ENCODE results near the gene NRG2. TPM values are rescaled to one million over a fixed set of nuclear protein-coding genes. Genes with fewer than 3 reads are reported as not detected.

The NRG2 gene
- polyA plus RNA-seq, 1 of the 3 experiments (the other 2 are of a cell fraction), result 3.7 TPM

- Histone ChIP-seq H3K9me3 (no peaks in the 10 kb centered on the region), H4K20me1 (ENCODE audit: insufficient read depth) (no peaks in the 10 kb centered on the region)
- CTCF ChIA-PET, result interaction anchor here (1.2 kb wide), 1 partner anchor 63 kb away, joined by 4 read pairs; no protein-coding TSS in a partner anchor
These were observed 10.8 kb downstream of the NRG2 start for GRCh38 chr5:140032296-140032695.

GRCh38 chr5:140027807-140028206 lies 15.3 kb downstream of the NRG2 start:
- Histone ChIP-seq H3K27ac (ENCODE audit: low read depth in 2 of 2, low read length in 1 of 2) (no peak overlapping the region), H4K20me1 (ENCODE audit: insufficient read depth) (no peaks in the 10 kb centered on the region), H3F3A (replicated peaks; ENCODE audit: insufficient read depth) (no peaks in the 10 kb centered on the region), H2AFZ (ENCODE audit: low read depth) (no peak overlapping the region), H3K79me2 (ENCODE audit: insufficient read depth) (no peaks in the 10 kb centered on the region), H3K4me3 (ENCODE audit: low read depth in 2 of 2, low read length in 1 of 2) (no peak overlapping the region), H3K36me3 (replicated peaks in 1 of 2; ENCODE audit: control insufficient read depth in 1 of 2, insufficient read depth in 2 of 2, low read length in 1 of 2) (no peaks in the 10 kb centered on the region), H3K27me3 (ENCODE audit: insufficient read depth) (no peaks in the 10 kb centered on the region), H3K9me3 (no peaks in the 10 kb centered on the region), H3K9me2 (no peaks in the 10 kb centered on the region), H3K9ac (no peak overlapping the region), H3K4me2 (no peak overlapping the region), H3K4me1 (ENCODE audit: control insufficient read depth in 1 of 2, insufficient read depth in 2 of 2, low read depth in 1 of 2, low read length in 1 of 2) (peaks cover 0 to 8% of the 10 kb centered on the region in 2 experiments; a peak in 1 of 4 replicates)
- TF ChIP-seq GATA2 (CRISPR knock-in tag; IDR thresholded peaks at IDR 0.05), result no peak
- TF ChIP-seq TCF12 (IDR thresholded peaks at IDR 0.05), result no peak
- no peak for TF ChIP-seq ZBTB33 (IDR thresholded peaks at IDR 0.05; ENCODE audit: borderline replicate concordance, low read depth)
- no peak for TF ChIP-seq GABPA (IDR thresholded peaks at IDR 0.05; ENCODE audit: low read depth)
- TF ChIP-seq TEAD4 (IDR thresholded peaks at IDR 0.05; ENCODE audit: borderline replicate concordance, insufficient read depth), result no peak
- TF ChIP-seq NRF1 (IDR thresholded peaks at IDR 0.05; ENCODE audit: low read depth, low read length), result no peak
- TF ChIP-seq EZH2phosphoT487 (IDR thresholded peaks at IDR 0.05; ENCODE audit: borderline replicate concordance, low read depth), result no peak
- no peak for TF ChIP-seq SMC3 (IDR thresholded peaks at IDR 0.05; ENCODE audit: low read depth, low read length)
- no peak for TF ChIP-seq YY1 (IDR thresholded peaks at IDR 0.05; ENCODE audit: low read depth)
- no peak for TF ChIP-seq REST (IDR thresholded peaks at IDR 0.05; ENCODE audit: low read depth, low read length)
- DNase-seq, result no peak
- CTCF ChIA-PET, result no interaction called here
- POLR2A ChIA-PET, result no interaction called here
- WGBS (ENCODE audit: low lambda C conversion rate), result 92% methylated on average over 2 of the region's 2 CpGs

More at GRCh38 chr5:140032296-140032695, 10.8 kb downstream of the NRG2 start:
- TF ChIP-seq RAD21 (IDR thresholded peaks at IDR 0.05; ENCODE audit: low read length) (no peak), TAF1 (IDR thresholded peaks at IDR 0.05; ENCODE audit: borderline replicate concordance, low read depth, low read length) (no peak)
- H3K9ac ChIP-seq, result no peak overlapping the region
- H3K4me2 ChIP-seq, result no peak overlapping the region
- no peak overlapping the region for H3K4me3 ChIP-seq (ENCODE audit: low read depth in 2 of 2, low read length in 1 of 2)
- no peak overlapping the region for H2AFZ ChIP-seq (ENCODE audit: low read depth)
- DNase-seq, result no peak
- H3K9me2 ChIP-seq, result no peaks in the 10 kb centered on the region
- no peaks in the 10 kb centered on the region for H3K27me3 ChIP-seq (ENCODE audit: insufficient read depth)
- H3K36me3 ChIP-seq (replicated peaks in 1 of 2; ENCODE audit: control insufficient read depth in 1 of 2, insufficient read depth in 2 of 2, low read length in 1 of 2), result no peaks in the 10 kb centered on the region
- H3K4me1 ChIP-seq (ENCODE audit: control insufficient read depth in 1 of 2, insufficient read depth in 2 of 2, low read depth in 1 of 2, low read length in 1 of 2), result peaks cover 0 to 13% of the 10 kb centered on the region in 2 experiments; a peak in 2 of 4 replicates
- POLR2A ChIA-PET, result no interaction called here
- H3K27ac ChIP-seq (ENCODE audit: low read depth in 2 of 2, low read length in 1 of 2), result no peak overlapping the region
- H3K79me2 ChIP-seq (ENCODE audit: insufficient read depth), result no peaks in the 10 kb centered on the region
- no peaks in the 10 kb centered on the region for H3F3A ChIP-seq (replicated peaks; ENCODE audit: insufficient read depth)
- 85% methylated on average over 2 of the region's 2 CpGs for WGBS (ENCODE audit: low lambda C conversion rate)
